ENCODE results near the gene RBM33.

The RBM33 gene

GRCh38 chr7:155800741-155801267 is 156.3 kb downstream of the RBM33 start:
- TF ChIP-seq EZH2 (IDR thresholded peaks at IDR 0.05; ENCODE audit: borderline replicate concordance, low read length) (no peak), CTCF (IDR thresholded peaks at IDR 0.05; ENCODE audit: low read length) (no peak)
- no peaks in the 10 kb centered on the region for H3F3A ChIP-seq (ENCODE audit: insufficient read depth, low read length)
- no peaks in the 10 kb centered on the region for H3K36me3 ChIP-seq (ENCODE audit: insufficient read depth, low read length)
- no peaks in the 10 kb centered on the region for H3K79me2 ChIP-seq (ENCODE audit: insufficient read depth, low read length)
- H3K27ac ChIP-seq (ENCODE audit: low read depth, low read length, poor library complexity, severe bottlenecking) = no peak overlapping the region
- no peak overlapping the region for H3K4me3 ChIP-seq (ENCODE audit: low read depth, low read length, poor library complexity, severe bottlenecking)
- peaks cover 7% of the 10 kb centered on the region for H3K27me3 ChIP-seq (ENCODE audit: insufficient read depth, low read length)
- H3K4me2 ChIP-seq (ENCODE audit: low read length) = no peak overlapping the region
- no peak overlapping the region for H2AFZ ChIP-seq (ENCODE audit: low read length)
- no peak overlapping the region for H3K9ac ChIP-seq (ENCODE audit: low read length)
- no peaks in the 10 kb centered on the region for H3K9me3 ChIP-seq (ENCODE audit: low read length)
- no peaks in the 10 kb centered on the region for H3K9me2 ChIP-seq (ENCODE audit: low read depth, low read length)
- H4K20me1 ChIP-seq (ENCODE audit: insufficient read depth, low read length) = no peaks in the 10 kb centered on the region
- H3K4me1 ChIP-seq (ENCODE audit: insufficient read depth, low read length, severe bottlenecking) = peaks cover 6% of the 10 kb centered on the region

GRCh38 chr7:155802291-155802690 is 157.8 kb downstream of the RBM33 start:
- Histone ChIP-seq H4K20me1 (ENCODE audit: insufficient read depth, low read length) (no peaks in the 10 kb centered on the region), H3K4me3 (ENCODE audit: low read depth, low read length, poor library complexity, severe bottlenecking) (no peak overlapping the region), H3K9ac (ENCODE audit: low read length) (no peak overlapping the region), H3K27ac (ENCODE audit: low read depth, low read length, poor library complexity, severe bottlenecking) (no peak overlapping the region), H3K4me1 (ENCODE audit: insufficient read depth, low read length, severe bottlenecking) (peaks cover 6% of the 10 kb centered on the region), H3K9me2 (ENCODE audit: low read depth, low read length) (no peaks in the 10 kb centered on the region), H3K9me3 (ENCODE audit: low read length) (no peaks in the 10 kb centered on the region), H2AFZ (ENCODE audit: low read length) (no peak overlapping the region), H3K79me2 (ENCODE audit: insufficient read depth, low read length) (no peaks in the 10 kb centered on the region), H3F3A (ENCODE audit: insufficient read depth, low read length) (no peaks in the 10 kb centered on the region), H3K4me2 (ENCODE audit: low read length) (no peak overlapping the region), H3K27me3 (ENCODE audit: insufficient read depth, low read length) (peaks cover 7% of the 10 kb centered on the region), H3K36me3 (ENCODE audit: insufficient read depth, low read length) (no peaks in the 10 kb centered on the region)
- TF ChIP-seq CTCF (IDR thresholded peaks at IDR 0.05; ENCODE audit: low read length) (no peak), EZH2 (IDR thresholded peaks at IDR 0.05; ENCODE audit: borderline replicate concordance, low read length) (no peak)

GRCh38 chr7:155802906-155803417 is 158.5 kb downstream of the RBM33 start:
- H3K27me3 ChIP-seq (ENCODE audit: insufficient read depth, low read length) = peaks cover 7% of the 10 kb centered on the region
- no peak overlapping the region for H3K9ac ChIP-seq (ENCODE audit: low read length)
- peaks cover 6% of the 10 kb centered on the region for H3K4me1 ChIP-seq (ENCODE audit: insufficient read depth, low read length, severe bottlenecking)
- no peak overlapping the region for H3K27ac ChIP-seq (ENCODE audit: low read depth, low read length, poor library complexity, severe bottlenecking)
- H4K20me1 ChIP-seq (ENCODE audit: insufficient read depth, low read length) = no peaks in the 10 kb centered on the region
- H3K79me2 ChIP-seq (ENCODE audit: insufficient read depth, low read length) = no peaks in the 10 kb centered on the region
- TF ChIP-seq EZH2 (IDR thresholded peaks at IDR 0.05; ENCODE audit: borderline replicate concordance, low read length) (no peak), CTCF (IDR thresholded peaks at IDR 0.05; ENCODE audit: low read length) (no peak)
- no peak overlapping the region for H2AFZ ChIP-seq (ENCODE audit: low read length)
- no peaks in the 10 kb centered on the region for H3K36me3 ChIP-seq (ENCODE audit: insufficient read depth, low read length)
- H3K4me3 ChIP-seq (ENCODE audit: low read depth, low read length, poor library complexity, severe bottlenecking) = no peak overlapping the region
- H3F3A ChIP-seq (ENCODE audit: insufficient read depth, low read length) = no peaks in the 10 kb centered on the region
- no peak overlapping the region for H3K4me2 ChIP-seq (ENCODE audit: low read length)
- no peaks in the 10 kb centered on the region for H3K9me2 ChIP-seq (ENCODE audit: low read depth, low read length)
- no peaks in the 10 kb centered on the region for H3K9me3 ChIP-seq (ENCODE audit: low read length)
